Memory B cell (primary cell): Measurements from ENCODE around the gene BPHL.

Source experiments
- ATAC-seq: fragments of 150-1000 bp; cut with Tn5 transposase; 2 replicates; pipeline ENCODE4 v1.10.0; 2021; ENCODE audit warnings: low read depth, mild to moderate bottlenecking, moderate library complexity
- DNase-seq, 2 donors: peaks; one replicate each; pipeline ENCODE4 v3.0.0; 2022; ENCODE audit warnings: low spot score in 2 of 2
- H3K27ac Mint-ChIP-seq: one replicate; pipeline ENCODE4 v1.8.0; 2022; ENCODE audit warnings: mild to moderate bottlenecking, moderate library complexity, mixed read lengths
- H3K27me3 Mint-ChIP-seq: one replicate; pipeline ENCODE4 v1.8.0; 2022; ENCODE audit warnings: mixed read lengths
- H3K36me3 Mint-ChIP-seq: one replicate; pipeline ENCODE4 v1.8.0; 2022; ENCODE audit warnings: mild to moderate bottlenecking, mixed read lengths
- H3K4me1 Mint-ChIP-seq: one replicate; pipeline ENCODE4 v1.8.0; 2022; ENCODE audit warnings: mixed read lengths
- H3K4me3 Mint-ChIP-seq: one replicate; pipeline ENCODE4 v1.8.0; 2022; ENCODE audit warnings: mild to moderate bottlenecking, moderate library complexity, mixed read lengths
- H3K9me3 Mint-ChIP-seq: one replicate; pipeline ENCODE4 v1.8.0; 2022; ENCODE audit warnings: mixed read lengths

The BPHL gene

GRCh38 chr6:3094815-3095214 lies 23.7 kb upstream of the BPHL start:
- no peak for ATAC-seq
- peaks cover 2% of the 10 kb centered on the region for H3K9me3 Mint-ChIP-seq
- H3K36me3 Mint-ChIP-seq = peaks cover 21% of the 10 kb centered on the region
- H3K27me3 Mint-ChIP-seq = no peaks in the 10 kb centered on the region
- no peak overlapping the region for H3K27ac Mint-ChIP-seq
- no peak overlapping the region for H3K4me3 Mint-ChIP-seq
- H3K4me1 Mint-ChIP-seq = no peaks in the 10 kb centered on the region
- DNase-seq = no peak

- no peak overlapping the region for H3K4me3 Mint-ChIP-seq
- H3K36me3 Mint-ChIP-seq = peaks cover 27% of the 10 kb centered on the region
- H3K27ac Mint-ChIP-seq = no peak overlapping the region
- DNase-seq (no peak), ATAC-seq (no peak)
- H3K27me3 Mint-ChIP-seq = no peaks in the 10 kb centered on the region
- no peaks in the 10 kb centered on the region for H3K9me3 Mint-ChIP-seq
- H3K4me1 Mint-ChIP-seq = no peaks in the 10 kb centered on the region
Observed at GRCh38 chr6:3102875-3103274, 15.6 kb upstream of the BPHL start.

- Mint-ChIP-seq H3K9me3 (no peaks in the 10 kb centered on the region), H3K4me1 (no peaks in the 10 kb centered on the region), H3K4me3 (no peak overlapping the region), H3K27me3 (no peaks in the 10 kb centered on the region), H3K36me3 (peaks cover 38% of the 10 kb centered on the region), H3K27ac (no peak overlapping the region)
- ATAC-seq (no peak), DNase-seq (no peak)
Observed at GRCh38 chr6:3108746-3109414, 9.6 kb upstream of the BPHL start.

GRCh38 chr6:3109761-3110160 lies 8.8 kb upstream of the BPHL start:
- H3K4me3 Mint-ChIP-seq = no peak overlapping the region
- no peak for ATAC-seq
- H3K27ac Mint-ChIP-seq = no peak overlapping the region
- H3K36me3 Mint-ChIP-seq = peaks cover 31% of the 10 kb centered on the region
- no peaks in the 10 kb centered on the region for H3K4me1 Mint-ChIP-seq
- DNase-seq = no peak
- H3K9me3 Mint-ChIP-seq = no peaks in the 10 kb centered on the region
- no peaks in the 10 kb centered on the region for H3K27me3 Mint-ChIP-seq

- Mint-ChIP-seq H3K4me3 (no peak overlapping the region), H3K27me3 (no peaks in the 10 kb centered on the region), H3K36me3 (peaks cover 11% of the 10 kb centered on the region), H3K27ac (no peak overlapping the region), H3K9me3 (no peaks in the 10 kb centered on the region), H3K4me1 (peaks cover 12% of the 10 kb centered on the region)
- ATAC-seq = no peak
- DNase-seq = no peak
Observed at GRCh38 chr6:3114377-3114776, 4.1 kb upstream of the BPHL start.

- peak overlapping the region; percentile 97 for H3K4me3 Mint-ChIP-seq
Observed at GRCh38 chr6:3117912-3118352, 579 bp upstream of the BPHL start.

GRCh38 chr6:3119040-3119723 lies 671 bp downstream of the BPHL start:
- no peaks in the 10 kb centered on the region for H3K27me3 Mint-ChIP-seq
- H3K36me3 Mint-ChIP-seq = no peaks in the 10 kb centered on the region
- H3K27ac Mint-ChIP-seq = peak overlapping the region; percentile 99
- peak overlapping the region; percentile 97 for H3K4me3 Mint-ChIP-seq
- ATAC-seq (peak; percentile 14), DNase-seq (peak in 1 of 2 donors; percentile 9)
- no peaks in the 10 kb centered on the region for H3K9me3 Mint-ChIP-seq
- H3K4me1 Mint-ChIP-seq = peaks cover 14% of the 10 kb centered on the region

More at GRCh38 chr6:3117912-3118352, 579 bp upstream of the BPHL start:
- no peaks in the 10 kb centered on the region for H3K9me3 Mint-ChIP-seq
- no peak for DNase-seq
- peaks cover 3% of the 10 kb centered on the region for H3K36me3 Mint-ChIP-seq
- H3K27me3 Mint-ChIP-seq = no peaks in the 10 kb centered on the region
- peak; percentile 67 for ATAC-seq
- peaks cover 14% of the 10 kb centered on the region for H3K4me1 Mint-ChIP-seq
- H3K27ac Mint-ChIP-seq = peak overlapping the region; percentile 99

GRCh38 chr6:3120765-3121089 lies 2.2 kb downstream of the BPHL start:
- peaks cover 17% of the 10 kb centered on the region for H3K4me1 Mint-ChIP-seq
- H3K27ac Mint-ChIP-seq = no peak overlapping the region
- DNase-seq (no peak), ATAC-seq (no peak)
- no peak overlapping the region for H3K4me3 Mint-ChIP-seq
- H3K27me3 Mint-ChIP-seq = no peaks in the 10 kb centered on the region
- H3K36me3 Mint-ChIP-seq = no peaks in the 10 kb centered on the region
- no peaks in the 10 kb centered on the region for H3K9me3 Mint-ChIP-seq

- Mint-ChIP-seq H3K4me1 (peaks cover 13% of the 10 kb centered on the region), H3K27ac (no peak overlapping the region), H3K27me3 (no peaks in the 10 kb centered on the region), H3K4me3 (no peak overlapping the region), H3K9me3 (no peaks in the 10 kb centered on the region), H3K36me3 (no peaks in the 10 kb centered on the region)
- no peak for DNase-seq
- no peak for ATAC-seq
Observed at GRCh38 chr6:3122823-3123182, 4.3 kb downstream of the BPHL start.

- ATAC-seq (peak; percentile 37), DNase-seq (no peak)
- no peaks in the 10 kb centered on the region for H3K9me3 Mint-ChIP-seq
- peaks cover 10% of the 10 kb centered on the region for H3K36me3 Mint-ChIP-seq
- H3K27me3 Mint-ChIP-seq = no peaks in the 10 kb centered on the region
- H3K4me3 Mint-ChIP-seq = no peak overlapping the region
- peaks cover 4% of the 10 kb centered on the region for H3K4me1 Mint-ChIP-seq
- H3K27ac Mint-ChIP-seq = no peak overlapping the region
Observed at GRCh38 chr6:3124667-3125066, 6.2 kb downstream of the BPHL start.

- H3K27me3 Mint-ChIP-seq = no peaks in the 10 kb centered on the region
- peaks cover 4% of the 10 kb centered on the region for H3K4me1 Mint-ChIP-seq
- H3K36me3 Mint-ChIP-seq = peaks cover 11% of the 10 kb centered on the region
- H3K27ac Mint-ChIP-seq = no peak overlapping the region
- DNase-seq (no peak), ATAC-seq (no peak)
- no peaks in the 10 kb centered on the region for H3K9me3 Mint-ChIP-seq
- H3K4me3 Mint-ChIP-seq = no peak overlapping the region
Observed at GRCh38 chr6:3125815-3126214, 7.3 kb downstream of the BPHL start.

- Mint-ChIP-seq H3K27me3 (no peaks in the 10 kb centered on the region), H3K9me3 (no peaks in the 10 kb centered on the region), H3K36me3 (peaks cover 31% of the 10 kb centered on the region), H3K4me3 (no peak overlapping the region), H3K27ac (no peak overlapping the region), H3K4me1 (peaks cover 4% of the 10 kb centered on the region)
- ATAC-seq (no peak), DNase-seq (no peak)
Observed at GRCh38 chr6:3128356-3129108, 10.0 kb downstream of the BPHL start.

- H3K36me3 Mint-ChIP-seq = peaks cover 43% of the 10 kb centered on the region
- H3K27ac Mint-ChIP-seq = no peak overlapping the region
- no peaks in the 10 kb centered on the region for H3K27me3 Mint-ChIP-seq
- no peak for DNase-seq
- peaks cover 2% of the 10 kb centered on the region for H3K4me1 Mint-ChIP-seq
- ATAC-seq = no peak
- no peaks in the 10 kb centered on the region for H3K9me3 Mint-ChIP-seq
- H3K4me3 Mint-ChIP-seq = no peak overlapping the region
Observed at GRCh38 chr6:3131695-3132094, 13.2 kb downstream of the BPHL start.

- Mint-ChIP-seq H3K9me3 (no peaks in the 10 kb centered on the region), H3K27ac (no peak overlapping the region), H3K36me3 (peaks cover 44% of the 10 kb centered on the region), H3K4me1 (peaks cover 2% of the 10 kb centered on the region), H3K27me3 (no peaks in the 10 kb centered on the region), H3K4me3 (no peak overlapping the region)
- ATAC-seq (no peak), DNase-seq (no peak)
Observed at GRCh38 chr6:3133515-3133914, 15.0 kb downstream of the BPHL start.
